ENCODE measurements around the gene POLR2I. TPM values are rescaled to one million over a fixed set of nuclear protein-coding genes. Genes with fewer than 3 reads are reported as not detected.

The POLR2I gene
- total and polyA plus RNA-seq, 2 donors (not counting 1 experiment from before 2014, with no cell fraction given) = 33.4 to 39.1 TPM

GRCh38 chr19:36082916-36083315 is 31.8 kb downstream of the POLR2I start:
- 99% methylated on average over 13 of the region's 13 CpGs for WGBS (ENCODE audit: insufficient coverage)
- Histone ChIP-seq H3K4me3 (ENCODE audit: control extremely low read depth in 1 of 5, extremely low read depth in 1 of 5, insufficient read depth in 1 of 5, low read depth in 2 of 5, low read length in 4 of 5) (no peak overlapping the region), H3K36me3 (replicated peaks in 1 of 2; ENCODE audit: control extremely low read depth in 1 of 2, control insufficient read depth in 1 of 2, extremely low read depth in 1 of 2, insufficient read depth in 2 of 2, low read length in 1 of 2) (peaks cover 0 to 6% of the 10 kb centered on the region in 2 experiments), H3K9me3 (ENCODE audit: control extremely low read depth in 1 of 3, control insufficient read depth in 2 of 3, insufficient read depth in 1 of 3, low read length in 2 of 3) (no peaks in the 10 kb centered on the region), H3K27me3 (replicated peaks in 1 of 4; ENCODE audit: control extremely low read depth in 1 of 4, control insufficient read depth in 3 of 4, insufficient read depth in 4 of 4, low read length in 3 of 4) (no peaks in the 10 kb centered on the region), H3K79me2 (ENCODE audit: control insufficient read depth, insufficient read depth, low read length) (no peaks in the 10 kb centered on the region), H3K27ac (ENCODE audit: low read length in 2 of 2) (no peak overlapping the region), H4K20me1 (ENCODE audit: control insufficient read depth, insufficient read depth, low read length, poor library complexity, severe bottlenecking) (no peaks in the 10 kb centered on the region), H3K4me1 (ENCODE audit: control insufficient read depth in 2 of 2, insufficient read depth in 2 of 2, low read length in 2 of 2) (no peaks in the 10 kb centered on the region), H3K4me2 (replicated peaks; ENCODE audit: low read depth, low read length, poor library complexity, severe bottlenecking) (no peak overlapping the region), H3K9ac (ENCODE audit: low read length) (no peak overlapping the region), H2AFZ (ENCODE audit: insufficient read depth, low read depth, low read length, poor library complexity, severe bottlenecking) (no peak overlapping the region)
- Mint-ChIP-seq H3K4me1 (no peaks in the 10 kb centered on the region), H3K27me3 (no peaks in the 10 kb centered on the region), H3K9me3 (ENCODE audit: insufficient read depth) (no peaks in the 10 kb centered on the region), H3K4me3 (no peak overlapping the region), H3K27ac (no peak overlapping the region)
- no peak for TF ChIP-seq CTCF (IDR thresholded peaks at IDR 0.05)
- no peak for TF ChIP-seq EZH2 (IDR thresholded peaks at IDR 0.05; ENCODE audit: borderline replicate concordance, insufficient read depth, low read depth, low read length, poor library complexity, severe bottlenecking)
- DNase-seq (no peak), ATAC-seq (ENCODE audit: low read depth) (no peak)
- CTCF ChIA-PET = no interaction called here
- intact Hi-C loops (cut with micrococcal nuclease) = no loop called here
- POLR2A ChIA-PET = no interaction called here

GRCh38 chr19:36081894-36082293 is 32.8 kb downstream of the POLR2I start:
- no peaks in the 10 kb centered on the region for H3K9me3 ChIP-seq (ENCODE audit: control extremely low read depth in 1 of 3, control insufficient read depth in 2 of 3, insufficient read depth in 1 of 3, low read length in 2 of 3)
- H3K9ac ChIP-seq (ENCODE audit: low read length) = no peak overlapping the region
- no peak overlapping the region for H2AFZ ChIP-seq (ENCODE audit: insufficient read depth, low read depth, low read length, poor library complexity, severe bottlenecking)
- TF ChIP-seq CTCF (IDR thresholded peaks at IDR 0.05) = no peak
- no peak for TF ChIP-seq EZH2 (IDR thresholded peaks at IDR 0.05; ENCODE audit: borderline replicate concordance, insufficient read depth, low read depth, low read length, poor library complexity, severe bottlenecking)
- no peaks in the 10 kb centered on the region for H3K4me1 Mint-ChIP-seq
- H3K27ac Mint-ChIP-seq = no peak overlapping the region
- H3K9me3 Mint-ChIP-seq (ENCODE audit: insufficient read depth) = no peaks in the 10 kb centered on the region
- no peak overlapping the region for H3K27ac ChIP-seq (ENCODE audit: low read length in 2 of 2)
- intact Hi-C loops (cut with micrococcal nuclease) = no loop called here
- no peak overlapping the region for H3K4me3 ChIP-seq (ENCODE audit: control extremely low read depth in 1 of 5, extremely low read depth in 1 of 5, insufficient read depth in 1 of 5, low read depth in 2 of 5, low read length in 4 of 5)
- H3K27me3 ChIP-seq (replicated peaks in 1 of 4; ENCODE audit: control extremely low read depth in 1 of 4, control insufficient read depth in 3 of 4, insufficient read depth in 4 of 4, low read length in 3 of 4) = no peaks in the 10 kb centered on the region
- ATAC-seq (ENCODE audit: low read depth) (no peak), DNase-seq (no peak)
- no peaks in the 10 kb centered on the region for H3K27me3 Mint-ChIP-seq
- no peak overlapping the region for H3K4me3 Mint-ChIP-seq
- CTCF ChIA-PET = no interaction called here
- H3K36me3 ChIP-seq (replicated peaks in 1 of 2; ENCODE audit: control extremely low read depth in 1 of 2, control insufficient read depth in 1 of 2, extremely low read depth in 1 of 2, insufficient read depth in 2 of 2, low read length in 1 of 2) = peaks cover 0 to 6% of the 10 kb centered on the region in 2 experiments
- H3K79me2 ChIP-seq (ENCODE audit: control insufficient read depth, insufficient read depth, low read length) = no peaks in the 10 kb centered on the region
- no peaks in the 10 kb centered on the region for H4K20me1 ChIP-seq (ENCODE audit: control insufficient read depth, insufficient read depth, low read length, poor library complexity, severe bottlenecking)
- H3K4me1 ChIP-seq (ENCODE audit: control insufficient read depth in 2 of 2, insufficient read depth in 2 of 2, low read length in 2 of 2) = no peaks in the 10 kb centered on the region
- WGBS (ENCODE audit: insufficient coverage) = 98% methylated on average over 7 of the region's 7 CpGs
- H3K4me2 ChIP-seq (replicated peaks; ENCODE audit: low read depth, low read length, poor library complexity, severe bottlenecking) = no peak overlapping the region
- POLR2A ChIA-PET = no interaction called here
